CD4-positive, alpha-beta T cell (primary cell): ENCODE measurements around the gene ABLIM1. TPM values are rescaled to one million over a fixed set of nuclear protein-coding genes. Genes with fewer than 3 reads are reported as not detected.

ENCODE experiments used
- ATAC-seq: fragments of 200-7000 bp; cut with Tn5 transposase; one replicate; pipeline ENCODE4 v1.10.0; 2022; ENCODE audit warnings: mild to moderate bottlenecking; ENCODE audit not compliant: poor library complexity
- CTCF ChIA-PET: fragments of 350-600 bp; sonication (Branson Sonifier 250); formaldehyde crosslinking; loops from one replicate; lab custom pipeline; 2021; ENCODE audit warnings: antibody characterized with exemption, inconsistent platforms; lab: Charles Lee
- POLR2A ChIA-PET: fragments of 350-600 bp; sonication (Branson Sonifier 250); formaldehyde crosslinking; loops from one replicate; lab custom pipeline; 2021; ENCODE audit warnings: antibody characterized with exemption, inconsistent platforms; lab: Charles Lee
- DNase-seq, 14 experiments: peaks; one replicate each; pipeline ENCODE4 v3.0.0-alpha.2; 2013 to 2020; ENCODE audit warnings: mixed read lengths in 2 of 14
- H3K27ac ChIP-seq, 2 donors: one replicate each; pipeline versions ENCODE4 v1.5.1 to v1.7.0; 2013; ENCODE audit warnings: low read length in 2 of 2, low read depth in 1 of 2, mild to moderate bottlenecking in 1 of 2
- H3K27me3 ChIP-seq, 2 experiments: 1 replicate in 1 of 2; 2 replicates in 1 of 2; pipeline versions ENCODE4 v1.6.1 to v1.7.0; 2013; ENCODE audit warnings: low read length in 2 of 2, control low read depth in 1 of 2, mild to moderate bottlenecking in 1 of 2, moderate library complexity in 1 of 2; ENCODE audit not compliant: insufficient read depth in 2 of 2, control insufficient read depth in 1 of 2
- H3K36me3 ChIP-seq: one replicate; pipeline ENCODE4 v1.6.1; 2013; ENCODE audit warnings: low read length, control low read depth; ENCODE audit not compliant: insufficient read depth
- H3K4me1 ChIP-seq: one replicate; pipeline ENCODE4 v1.6.1; 2013; ENCODE audit warnings: low read length, control low read depth; ENCODE audit not compliant: insufficient read depth
- H3K4me3 ChIP-seq: one replicate; pipeline ENCODE4 v1.5.1; 2013; ENCODE audit warnings: mild to moderate bottlenecking, low read length, moderate library complexity
- H3K9me3 ChIP-seq, 2 experiments: 1 replicate in 1 of 2; 2 replicates in 1 of 2; pipeline versions ENCODE4 v1.6.1 to v1.7.0; 2013; ENCODE audit warnings: low read length in 2 of 2, mild to moderate bottlenecking in 2 of 2, control low read depth in 1 of 2, moderate library complexity in 1 of 2; ENCODE audit not compliant: control insufficient read depth in 1 of 2, insufficient read depth in 1 of 2
- H3K27ac Mint-ChIP-seq: one replicate; pipeline ENCODE4 v1.8.0; 2020; ENCODE audit warnings: mixed read lengths
- H3K27me3 Mint-ChIP-seq: one replicate; pipeline ENCODE4 v1.8.0; 2021; ENCODE audit warnings: mixed read lengths
- H3K36me3 Mint-ChIP-seq: one replicate; pipeline ENCODE4 v1.8.0; 2021; ENCODE audit warnings: low read depth, mixed read lengths
- H3K4me1 Mint-ChIP-seq: one replicate; pipeline ENCODE4 v1.8.0; 2021; ENCODE audit warnings: low read depth, mixed read lengths
- H3K4me3 Mint-ChIP-seq: one replicate; pipeline ENCODE4 v1.8.0; 2020; ENCODE audit warnings: mild to moderate bottlenecking, mixed read lengths
- H3K9me3 Mint-ChIP-seq: one replicate; pipeline ENCODE4 v1.8.0; 2020; ENCODE audit warnings: mixed read lengths
- CTCF ChIP-seq: fragments of 200-600 bp; IDR thresholded peaks from one replicate; pipeline ENCODE4 v1.8.0; 2022; ENCODE audit warnings: antibody characterized with exemption, mild to moderate bottlenecking
- intact Hi-C, 2 experiments: fragments of 100-400 bp; cut with DNase I in 1 of 2; cut with micrococcal nuclease in 1 of 2; formaldehyde crosslinking; loops; one replicate each; pipeline versions ENCODE4 v1.15.1 to v1.9.0; 2023 to 2025; cut with DNase I, micrococcal nuclease
- total RNA-seq, 174 experiments: library from RNA in 2 of 174; stranded (reverse) in 2 of 174; gene quantifications; one replicate each; pipeline ENCODE4 v1.2.3 and lab custom pipeline; 2021 to 2026

The ABLIM1 gene
- total RNA-seq, 2 experiments from 2014 or later, result 217 to 224 TPM

- CTCF ChIA-PET, result no interaction called here
- Histone ChIP-seq H3K4me1 (no peaks in the 10 kb centered on the region), H3K4me3 (no peak overlapping the region), H3K27me3 (no peaks in the 10 kb centered on the region), H3K9me3 (peaks cover 7 to 12% of the 10 kb centered on the region in 2 experiments), H3K27ac (no peak overlapping the region), H3K36me3 (no peaks in the 10 kb centered on the region)
- intact Hi-C loops, result no loop called here
- Mint-ChIP-seq H3K36me3 (peaks cover 8% of the 10 kb centered on the region), H3K27me3 (no peaks in the 10 kb centered on the region), H3K4me3 (no peak overlapping the region), H3K9me3 (no peaks in the 10 kb centered on the region), H3K4me1 (no peaks in the 10 kb centered on the region), H3K27ac (no peak overlapping the region)
- POLR2A ChIA-PET, result no interaction called here
- DNase-seq (no peak), ATAC-seq (no peak)
- no peak for TF ChIP-seq CTCF
These were observed 98.4 kb downstream of the ABLIM1 start for GRCh38 chr10:114559636-114560035.

- Histone ChIP-seq H3K36me3 (no peaks in the 10 kb centered on the region), H3K9me3 (peaks cover 7 to 12% of the 10 kb centered on the region in 2 experiments), H3K4me3 (no peak overlapping the region), H3K27me3 (no peaks in the 10 kb centered on the region), H3K4me1 (no peaks in the 10 kb centered on the region), H3K27ac (no peak overlapping the region)
- intact Hi-C loops, result no loop called here
- H3K27me3 Mint-ChIP-seq, result no peaks in the 10 kb centered on the region
- POLR2A ChIA-PET, result no interaction called here
- DNase-seq, result no peak
- ATAC-seq, result no peak
- peaks cover 8% of the 10 kb centered on the region for H3K36me3 Mint-ChIP-seq
- no peak overlapping the region for H3K27ac Mint-ChIP-seq
- no peaks in the 10 kb centered on the region for H3K9me3 Mint-ChIP-seq
- no peak for TF ChIP-seq CTCF
- no peak overlapping the region for H3K4me3 Mint-ChIP-seq
- CTCF ChIA-PET, result interaction anchor here (0.6 to 0.7 kb wide), 2 partner anchors 15 to 39 kb away, joined by 3 read pairs; no protein-coding TSS in a partner anchor
- H3K4me1 Mint-ChIP-seq, result no peaks in the 10 kb centered on the region
These were observed 100.2 kb downstream of the ABLIM1 start for GRCh38 chr10:114557854-114558253.

- no peaks in the 10 kb centered on the region for H3K4me1 Mint-ChIP-seq
- H3K4me3 Mint-ChIP-seq, result no peak overlapping the region
- TF ChIP-seq CTCF, result no peak
- no peak for DNase-seq
- intact Hi-C loops, result no loop called here
- Histone ChIP-seq H3K27me3 (no peaks in the 10 kb centered on the region), H3K36me3 (no peaks in the 10 kb centered on the region), H3K4me1 (no peaks in the 10 kb centered on the region), H3K9me3 (peaks cover 7 to 12% of the 10 kb centered on the region in 2 experiments), H3K27ac (no peak overlapping the region), H3K4me3 (no peak overlapping the region)
- ATAC-seq, result no peak
- CTCF ChIA-PET, result no interaction called here
- peaks cover 8% of the 10 kb centered on the region for H3K36me3 Mint-ChIP-seq
- H3K9me3 Mint-ChIP-seq, result no peaks in the 10 kb centered on the region
- POLR2A ChIA-PET, result no interaction called here
- H3K27me3 Mint-ChIP-seq, result no peaks in the 10 kb centered on the region
- no peak overlapping the region for H3K27ac Mint-ChIP-seq
These were observed 101.6 kb downstream of the ABLIM1 start for GRCh38 chr10:114556236-114557122.
